ENCODE results near the gene CFAP299.
"Not testable (repeated sequence)": the region's sequence is repeated elsewhere in the genome, so short reads cannot be mapped to it uniquely, and the experiment has no call there.

CFAP299 gene

DNA sequence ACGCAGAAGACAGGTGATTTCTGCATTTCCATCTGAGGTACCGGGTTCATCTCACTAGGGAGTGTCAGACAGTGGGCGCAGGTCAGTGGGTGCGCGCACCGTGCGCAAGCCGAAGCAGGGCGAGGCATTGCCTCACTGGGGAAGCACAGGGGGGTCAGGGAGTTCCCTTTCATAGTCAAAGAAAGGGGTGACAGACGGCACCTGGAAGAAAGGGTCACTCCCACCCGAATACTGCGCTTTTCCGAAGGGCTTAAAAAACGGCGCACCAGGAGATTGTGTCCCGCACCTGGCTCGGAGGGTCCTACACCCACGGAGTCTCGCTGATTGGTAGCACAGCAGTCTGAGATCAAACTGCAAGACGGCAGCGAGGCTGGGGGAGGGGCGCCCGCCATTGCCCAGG lies 352.2 kb downstream of the CFAP299 start:
- H3K36me3 Mint-ChIP-seq, H3K4me3 Mint-ChIP-seq, H3K9me3 Mint-ChIP-seq, H3K27me3 Mint-ChIP-seq, H3K4me1 Mint-ChIP-seq, H3K27ac Mint-ChIP-seq: not testable (repeated sequence)

DNA sequence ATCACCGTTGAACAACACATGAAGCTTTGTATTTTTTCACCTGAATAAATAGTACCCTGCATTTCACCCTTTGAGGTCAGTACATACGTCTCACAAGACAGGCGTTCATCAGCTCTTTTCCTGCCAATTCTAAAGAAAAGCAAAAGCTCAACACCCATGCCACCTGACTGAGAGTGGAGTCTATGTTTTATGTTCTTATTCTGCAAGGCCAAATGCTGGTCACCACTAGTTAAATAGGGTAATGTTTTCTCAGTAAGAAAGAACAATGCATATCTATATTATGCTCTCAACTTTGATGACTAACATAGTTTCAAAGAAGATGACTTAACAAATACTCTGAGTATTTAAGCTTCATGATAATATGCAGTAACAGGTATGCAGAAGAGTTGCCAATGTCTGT lies 358.6 kb downstream of the CFAP299 start:
- H3K4me3 Mint-ChIP-seq = no peak overlapping the region
- no peaks in the 10 kb centered on the region for H3K9me3 Mint-ChIP-seq
- H3K27ac Mint-ChIP-seq = no peak overlapping the region
- H3K36me3 Mint-ChIP-seq = no peaks in the 10 kb centered on the region
- no peaks in the 10 kb centered on the region for H3K4me1 Mint-ChIP-seq
- no peaks in the 10 kb centered on the region for H3K27me3 Mint-ChIP-seq

DNA sequence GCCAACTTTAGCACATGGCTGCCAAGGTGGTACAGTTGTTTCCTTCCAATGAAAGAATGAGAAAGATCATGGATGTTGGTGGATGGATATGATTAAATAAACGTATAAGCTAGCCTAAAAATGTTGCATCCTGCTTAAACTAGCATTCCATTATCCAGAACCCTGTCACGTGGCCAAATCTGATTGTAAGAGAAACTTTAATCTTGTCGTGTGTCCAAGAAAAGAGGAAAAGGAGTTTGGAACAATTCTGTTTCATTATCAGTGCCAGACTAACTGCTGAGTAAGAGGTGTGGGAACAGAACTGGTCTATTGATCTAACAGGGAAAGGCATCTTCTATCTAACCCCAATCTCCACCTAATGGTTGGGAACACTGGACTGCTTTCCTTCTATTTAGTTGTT lies 369.8 kb downstream of the CFAP299 start:
- Mint-ChIP-seq H3K9me3 (no peaks in the 10 kb centered on the region), H3K36me3 (no peaks in the 10 kb centered on the region), H3K27ac (no peak overlapping the region), H3K4me3 (no peak overlapping the region), H3K4me1 (peaks cover 27% of the 10 kb centered on the region), H3K27me3 (no peaks in the 10 kb centered on the region)

DNA sequence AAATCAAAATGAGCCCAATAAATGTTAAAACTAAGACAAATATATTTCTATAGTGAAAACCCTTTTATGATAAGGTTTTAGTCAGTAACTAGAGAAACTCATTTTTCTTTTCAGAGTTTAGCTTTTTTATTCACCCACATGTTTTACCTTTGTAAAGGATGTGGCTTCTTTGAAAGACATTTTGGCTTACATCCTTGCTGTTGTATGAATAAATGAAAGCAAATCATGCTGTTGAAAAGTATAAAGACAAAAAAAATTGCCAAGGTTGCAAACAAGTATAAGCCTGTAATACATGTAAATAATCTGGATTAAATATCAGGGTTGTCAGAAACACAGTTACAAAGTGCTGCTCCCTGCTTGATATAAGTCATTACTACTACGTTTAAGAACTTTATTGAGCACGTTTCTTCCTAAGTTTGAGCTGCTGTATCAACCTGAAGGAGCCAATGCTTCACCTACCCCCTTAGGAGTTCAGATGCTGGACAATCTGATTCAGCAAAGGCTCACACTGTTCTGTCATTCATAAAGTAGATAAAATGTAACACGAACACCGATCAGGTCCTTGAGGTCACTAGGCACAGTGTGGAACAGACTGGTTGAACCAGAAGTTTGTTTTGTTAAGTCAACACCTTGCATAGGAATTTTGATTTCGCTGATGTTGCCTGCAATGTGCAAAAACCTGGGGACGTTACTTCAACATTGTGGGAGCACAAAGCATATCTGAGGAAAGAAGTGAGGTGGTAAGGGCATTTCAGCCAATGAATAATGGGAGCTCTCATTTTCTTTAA lies 373.7 kb downstream of the CFAP299 start:
- Mint-ChIP-seq H3K4me1 (peaks cover 27% of the 10 kb centered on the region), H3K27me3 (no peaks in the 10 kb centered on the region), H3K27ac (no peak overlapping the region), H3K36me3 (no peaks in the 10 kb centered on the region), H3K4me3 (no peak overlapping the region), H3K9me3 (no peaks in the 10 kb centered on the region)

DNA sequence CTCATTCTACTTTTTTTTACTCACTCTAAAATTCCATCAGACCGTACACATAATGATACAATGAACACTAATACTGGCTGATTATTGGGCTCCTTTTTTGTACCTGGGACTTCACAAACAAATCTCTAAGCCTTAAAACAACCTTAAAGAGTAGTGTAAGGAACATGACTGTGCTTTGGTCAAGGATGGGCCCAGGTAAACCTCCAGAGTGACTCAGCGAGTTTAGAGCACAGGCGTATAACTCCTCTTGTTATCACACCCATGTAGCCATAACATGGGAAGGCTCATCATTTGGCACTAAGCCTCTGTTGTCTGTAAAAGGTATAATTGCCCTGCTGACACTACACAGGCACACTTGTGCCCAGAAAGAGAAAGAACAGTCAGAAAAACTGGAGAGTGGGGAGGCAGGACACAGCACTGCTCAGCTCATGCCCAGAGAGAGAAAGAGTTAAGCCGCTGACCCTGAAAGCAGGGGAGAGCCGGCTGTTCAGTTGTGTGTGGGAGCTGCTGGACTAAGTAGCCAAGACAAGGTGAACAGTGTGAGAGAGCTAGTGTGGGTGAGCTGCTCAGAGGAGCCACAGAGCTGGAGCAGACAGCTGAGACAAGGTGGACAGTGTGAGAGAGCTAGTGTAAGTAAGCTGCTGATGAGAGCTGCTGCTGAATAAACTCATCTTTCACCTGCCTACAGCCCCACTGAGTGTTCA lies 375.4 kb downstream of the CFAP299 start:
- no peaks in the 10 kb centered on the region for H3K27me3 Mint-ChIP-seq
- no peak overlapping the region for H3K4me3 Mint-ChIP-seq
- H3K9me3 Mint-ChIP-seq = no peaks in the 10 kb centered on the region
- peaks cover 35% of the 10 kb centered on the region for H3K4me1 Mint-ChIP-seq
- H3K36me3 Mint-ChIP-seq = no peaks in the 10 kb centered on the region
- peak overlapping the region; percentile 7 for H3K27ac Mint-ChIP-seq

DNA sequence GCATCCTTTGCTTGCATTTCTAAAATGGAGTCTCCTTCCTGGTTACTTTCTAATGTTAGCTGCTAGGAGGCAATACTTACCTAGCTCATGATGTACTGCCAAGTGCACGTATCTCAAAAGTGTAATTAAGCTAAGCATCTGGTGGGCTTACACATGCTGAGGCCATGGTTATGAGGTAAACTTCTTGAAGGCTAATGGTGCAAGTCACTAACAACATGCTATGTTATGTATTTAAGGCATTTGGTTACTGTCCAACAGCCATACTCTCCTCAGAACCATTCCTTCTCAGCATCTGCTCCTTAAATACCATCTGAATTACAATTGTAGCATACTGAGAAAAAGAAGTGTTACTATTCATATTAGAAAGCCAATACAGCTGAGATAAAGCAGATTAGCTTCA lies 376.4 kb downstream of the CFAP299 start:
- Mint-ChIP-seq H3K9me3 (no peaks in the 10 kb centered on the region), H3K27me3 (no peaks in the 10 kb centered on the region)

DNA sequence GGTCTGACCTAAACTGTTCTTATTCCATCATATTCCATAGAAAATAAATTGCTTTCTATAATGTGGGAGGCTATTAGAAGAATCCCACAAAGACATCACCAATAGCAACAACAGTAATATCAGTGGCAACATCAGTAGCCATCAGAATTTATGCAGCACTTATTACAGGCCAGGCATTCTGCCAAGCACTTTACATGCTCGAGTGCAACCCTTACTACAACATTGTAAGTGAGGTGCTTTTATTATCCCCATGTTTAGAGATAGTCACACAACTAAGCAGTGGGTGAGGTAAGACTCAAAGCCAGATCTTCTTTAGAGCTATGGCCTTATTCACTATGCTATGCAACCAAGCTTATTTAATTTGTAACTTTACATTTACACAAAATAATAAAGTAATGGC lies 377.9 kb downstream of the CFAP299 start:
- Mint-ChIP-seq H3K27me3 (no peaks in the 10 kb centered on the region), H3K9me3 (peaks cover 7% of the 10 kb centered on the region), H3K36me3 (peaks cover 1% of the 10 kb centered on the region), H3K4me1 (peaks cover 25% of the 10 kb centered on the region), H3K27ac (no peak overlapping the region), H3K4me3 (no peak overlapping the region)

More for the DNA sequence above, 376.4 kb downstream of the CFAP299 start:
- H3K27ac Mint-ChIP-seq = no peak overlapping the region
- H3K36me3 Mint-ChIP-seq = no peaks in the 10 kb centered on the region
- H3K4me3 Mint-ChIP-seq = no peak overlapping the region
- peaks cover 35% of the 10 kb centered on the region for H3K4me1 Mint-ChIP-seq

DNA sequence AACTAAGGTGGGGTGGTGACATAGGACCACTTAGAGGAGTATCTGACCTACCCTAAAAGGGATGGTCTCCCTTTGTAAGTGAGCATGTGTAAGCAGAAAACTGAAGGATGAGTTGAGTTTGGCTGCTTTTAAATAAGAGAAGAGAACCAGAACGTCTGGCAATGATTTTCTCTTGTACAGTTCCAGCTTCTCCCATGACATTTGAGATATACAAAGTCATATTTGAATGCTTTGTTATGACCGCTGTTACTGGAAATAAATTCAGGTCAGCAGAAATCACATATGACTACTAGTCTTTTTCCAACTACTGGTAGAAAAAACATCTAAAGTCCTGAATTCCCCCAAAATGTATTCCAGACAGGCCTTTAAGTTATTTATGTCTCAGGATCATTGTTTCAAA lies 381.7 kb downstream of the CFAP299 start:
- peaks cover 8% of the 10 kb centered on the region for H3K4me1 Mint-ChIP-seq
- H3K4me3 Mint-ChIP-seq = no peak overlapping the region
- H3K36me3 Mint-ChIP-seq = peaks cover 10% of the 10 kb centered on the region
- H3K27ac Mint-ChIP-seq = no peak overlapping the region
- peaks cover 8% of the 10 kb centered on the region for H3K9me3 Mint-ChIP-seq
- H3K27me3 Mint-ChIP-seq = no peaks in the 10 kb centered on the region

DNA sequence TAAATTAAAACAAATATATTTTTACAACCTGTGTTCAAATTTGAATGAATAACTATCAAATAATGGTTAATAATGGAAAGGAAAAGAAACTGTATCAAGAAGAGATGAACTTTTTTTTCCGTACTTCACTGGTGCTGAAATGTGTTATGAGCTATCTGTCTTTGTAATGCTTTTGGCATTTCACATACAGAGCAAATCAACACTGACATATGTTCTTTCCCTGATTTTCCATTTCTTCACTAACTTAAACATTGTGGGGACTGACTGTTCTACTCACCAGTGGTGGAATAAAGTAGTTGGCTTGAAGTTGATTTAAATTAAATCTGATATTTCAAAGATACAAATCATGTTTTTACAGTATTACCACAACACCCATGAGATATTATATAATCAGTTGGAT lies 390.9 kb downstream of the CFAP299 start:
- H3K36me3 Mint-ChIP-seq = peaks cover 2% of the 10 kb centered on the region
- H3K4me1 Mint-ChIP-seq = no peaks in the 10 kb centered on the region
- no peaks in the 10 kb centered on the region for H3K27me3 Mint-ChIP-seq
- no peak overlapping the region for H3K27ac Mint-ChIP-seq
- no peak overlapping the region for H3K4me3 Mint-ChIP-seq
- H3K9me3 Mint-ChIP-seq = peaks cover 6% of the 10 kb centered on the region

DNA sequence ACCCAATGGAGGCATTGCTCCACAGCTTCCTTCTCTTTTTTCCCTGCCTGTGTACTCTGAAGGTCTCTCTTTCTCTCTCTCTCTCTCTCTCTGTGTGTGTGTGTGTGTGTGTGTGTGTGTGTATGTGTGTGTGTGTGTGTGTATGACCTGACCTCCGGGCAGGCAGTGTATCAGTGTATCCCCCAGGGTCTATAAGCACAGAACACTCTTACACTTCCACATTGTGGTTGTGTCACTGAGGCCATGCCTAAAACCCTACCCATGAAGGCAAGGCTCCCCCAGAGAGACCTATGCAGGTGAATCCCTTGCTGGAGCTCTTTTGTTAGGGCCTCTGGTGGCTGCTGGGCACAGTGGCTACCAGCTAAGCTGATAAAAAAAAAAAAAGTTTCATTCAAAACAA lies 394.6 kb downstream of the CFAP299 start:
- Mint-ChIP-seq H3K36me3 (peaks cover 2% of the 10 kb centered on the region), H3K4me1 (no peaks in the 10 kb centered on the region), H3K27me3 (no peaks in the 10 kb centered on the region), H3K27ac (no peak overlapping the region), H3K9me3 (peaks cover 8% of the 10 kb centered on the region), H3K4me3 (no peak overlapping the region)

DNA sequence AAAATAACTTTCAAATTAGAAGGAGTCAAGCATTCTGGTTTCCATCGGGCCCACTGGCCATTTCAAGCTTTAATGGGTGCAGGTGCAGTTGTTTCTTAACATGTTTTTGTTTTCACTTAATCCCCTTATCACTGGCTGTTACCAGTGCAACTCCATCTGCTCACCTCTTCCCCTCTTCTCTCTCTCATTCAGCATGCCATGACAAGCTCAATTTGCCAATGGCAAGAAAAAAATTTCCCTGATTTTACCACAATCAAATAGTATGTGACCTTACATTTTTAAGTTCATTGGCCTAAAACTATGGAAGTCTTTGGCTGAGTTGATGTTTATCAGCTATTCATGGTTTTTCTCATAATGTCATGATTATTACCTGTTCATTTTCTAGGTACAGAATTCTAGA lies 395.9 kb downstream of the CFAP299 start:
- H3K27me3 Mint-ChIP-seq = no peaks in the 10 kb centered on the region

DNA sequence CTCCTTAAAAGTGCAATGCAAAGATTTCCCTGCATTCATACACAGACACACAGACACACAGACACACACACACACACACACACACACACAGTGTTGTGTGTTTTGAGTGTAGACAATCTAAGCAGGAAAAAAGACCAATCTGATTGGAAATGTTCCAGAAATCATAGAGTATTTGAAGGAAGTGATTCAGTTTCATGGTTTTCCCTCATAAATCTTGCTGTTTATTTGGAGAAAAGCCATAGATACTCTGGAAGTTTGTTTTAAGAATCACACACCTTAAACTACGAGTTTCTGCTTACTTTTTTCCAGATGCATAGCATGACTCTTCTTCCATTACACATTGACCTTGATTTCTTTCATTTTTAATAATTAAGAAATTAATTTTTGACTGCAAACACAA lies 396.5 kb downstream of the CFAP299 start:
- no peaks in the 10 kb centered on the region for H3K27me3 Mint-ChIP-seq
- H3K4me3 Mint-ChIP-seq = no peak overlapping the region
- H3K27ac Mint-ChIP-seq = no peak overlapping the region

More for the DNA sequence above, 395.9 kb downstream of the CFAP299 start:
- no peaks in the 10 kb centered on the region for H3K4me1 Mint-ChIP-seq
- peaks cover 8% of the 10 kb centered on the region for H3K9me3 Mint-ChIP-seq
- peaks cover 2% of the 10 kb centered on the region for H3K36me3 Mint-ChIP-seq
- H3K27ac Mint-ChIP-seq = no peak overlapping the region
- no peak overlapping the region for H3K4me3 Mint-ChIP-seq

DNA sequence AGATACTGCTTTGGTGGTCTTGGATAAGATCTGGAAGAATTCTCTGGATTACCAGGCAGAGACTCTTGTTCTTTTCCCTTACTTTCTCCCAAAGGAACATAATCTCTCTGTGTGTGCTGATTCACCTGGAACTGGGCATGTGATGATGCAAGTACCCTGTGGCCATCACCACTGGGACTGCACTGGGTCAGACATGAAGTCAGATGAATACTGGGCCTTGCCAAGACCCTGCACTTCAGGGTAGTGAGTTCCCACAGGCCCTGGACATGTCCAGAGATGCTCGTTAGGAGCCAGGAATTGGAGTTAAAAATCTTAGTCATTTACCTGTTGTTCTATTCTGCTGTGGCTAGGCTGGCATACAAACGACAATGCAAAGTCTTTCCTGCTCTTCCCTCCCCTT lies 404.8 kb downstream of the CFAP299 start:
- H3K4me3 Mint-ChIP-seq = no peak overlapping the region
- H3K27ac Mint-ChIP-seq = no peak overlapping the region
- H3K4me1 Mint-ChIP-seq = no peaks in the 10 kb centered on the region
- H3K36me3 Mint-ChIP-seq = peaks cover 12% of the 10 kb centered on the region
- H3K9me3 Mint-ChIP-seq = peaks cover 13% of the 10 kb centered on the region
- H3K27me3 Mint-ChIP-seq = no peaks in the 10 kb centered on the region

More for the DNA sequence above, 396.5 kb downstream of the CFAP299 start:
- peaks cover 2% of the 10 kb centered on the region for H3K36me3 Mint-ChIP-seq
- H3K4me1 Mint-ChIP-seq = no peaks in the 10 kb centered on the region
- peaks cover 8% of the 10 kb centered on the region for H3K9me3 Mint-ChIP-seq

DNA sequence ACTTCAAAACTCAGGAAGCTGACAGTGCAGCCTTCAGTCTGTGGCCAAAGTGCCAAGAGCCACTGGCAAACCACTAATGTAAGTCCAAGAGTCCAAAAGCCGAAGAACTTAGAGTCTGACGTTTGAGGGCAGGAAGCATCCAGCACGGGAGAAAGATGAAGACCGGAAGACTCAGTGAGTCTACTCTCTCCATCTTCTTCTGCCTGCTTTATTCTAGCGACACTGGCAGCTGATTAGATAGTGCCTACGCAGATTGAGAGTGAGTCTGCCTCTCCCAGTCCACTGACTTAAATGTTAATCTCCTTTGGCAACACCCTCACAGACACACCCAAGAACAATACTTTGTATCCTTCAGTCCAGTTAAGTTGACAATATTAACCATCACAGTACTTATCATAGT lies 414.0 kb downstream of the CFAP299 start:
- not testable (repeated sequence) for H3K27ac Mint-ChIP-seq, H3K27me3 Mint-ChIP-seq, H3K9me3 Mint-ChIP-seq, H3K4me3 Mint-ChIP-seq, H3K4me1 Mint-ChIP-seq, H3K36me3 Mint-ChIP-seq

DNA sequence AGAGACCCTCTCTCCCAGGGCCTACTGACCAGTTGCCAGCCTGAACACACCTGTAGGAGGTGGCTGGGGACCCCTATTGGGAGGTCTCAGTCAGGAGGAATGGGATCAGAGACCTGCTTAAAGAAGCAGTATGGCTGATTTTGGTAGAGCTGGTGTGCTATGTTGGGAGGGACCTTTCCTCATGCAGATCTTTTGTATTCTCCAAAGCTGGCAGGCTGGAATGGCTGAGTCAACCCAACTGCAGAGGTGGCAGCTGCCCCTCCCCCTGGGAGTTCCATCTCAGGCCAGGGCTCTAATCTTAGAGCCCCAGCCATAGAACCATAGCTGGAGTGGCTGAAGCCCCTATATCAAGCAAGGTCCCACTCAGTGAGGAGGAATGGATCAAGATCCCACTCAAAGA lies 415.7 kb downstream of the CFAP299 start:
- no peaks in the 10 kb centered on the region for H3K27me3 Mint-ChIP-seq
- H3K27ac Mint-ChIP-seq = no peak overlapping the region
- H3K4me1 Mint-ChIP-seq = no peaks in the 10 kb centered on the region
- no peak overlapping the region for H3K4me3 Mint-ChIP-seq
- no peaks in the 10 kb centered on the region for H3K36me3 Mint-ChIP-seq
- H3K9me3 Mint-ChIP-seq = no peaks in the 10 kb centered on the region

DNA sequence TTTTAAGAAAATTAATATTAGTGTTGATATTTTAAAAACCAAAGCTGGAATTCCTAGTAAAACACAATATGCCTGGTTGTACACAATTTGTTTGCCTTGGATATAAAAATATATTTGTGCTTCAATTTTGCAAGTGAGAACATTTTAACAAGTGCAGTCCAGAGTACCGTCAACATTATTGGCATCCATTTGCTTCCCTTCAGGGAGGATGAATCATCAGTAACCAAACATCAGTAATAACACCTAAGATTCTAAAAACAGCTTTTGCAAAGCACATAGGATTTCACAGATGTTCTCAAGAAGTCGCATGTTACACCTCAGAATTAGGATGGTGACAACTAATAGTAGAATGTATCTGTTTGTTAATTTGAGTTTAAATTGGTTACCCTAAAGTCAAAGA lies 432.4 kb downstream of the CFAP299 start:
- no peaks in the 10 kb centered on the region for H3K27me3 Mint-ChIP-seq
- H3K9me3 Mint-ChIP-seq = no peaks in the 10 kb centered on the region
- no peak overlapping the region for H3K27ac Mint-ChIP-seq
- H3K4me1 Mint-ChIP-seq = no peaks in the 10 kb centered on the region
- no peaks in the 10 kb centered on the region for H3K36me3 Mint-ChIP-seq
- no peak overlapping the region for H3K4me3 Mint-ChIP-seq
